Lung (tissue), 12 donors: ENCODE measurements around the gene ACTA1. TPM values are rescaled to one million over a fixed set of nuclear protein-coding genes. Genes with fewer than 3 reads are reported as not detected.

Experiments used
- ATAC-seq: fragments of 200-7000 bp; cut with Tn5 transposase; one replicate; pipeline ENCODE4 v1.9.1; 2020; ENCODE audit warnings: moderate number of reproducible peaks; ENCODE audit not compliant: insufficient read depth, low FRiP score
- DNase-seq, 3 donors: peaks; one replicate each; pipeline ENCODE4 v3.0.0-alpha.2; 2013 to 2017
- H3K27ac ChIP-seq, 2 donors: one replicate each; pipeline ENCODE4 v1.5.1; 2013; ENCODE audit warnings: mild to moderate bottlenecking in 2 of 2, moderate library complexity in 2 of 2, control low read depth in 1 of 2, inconsistent platforms in 1 of 2, low read depth in 1 of 2, low read length in 1 of 2
- H3K27me3 ChIP-seq, 3 donors: one replicate each; pipeline ENCODE4 v1.5.1; 2013; ENCODE audit warnings: low read length in 2 of 3; ENCODE audit not compliant: control insufficient read depth in 3 of 3, insufficient read depth in 3 of 3
- H3K36me3 ChIP-seq, 4 donors: one replicate each; pipeline ENCODE4 v1.5.1; 2013; ENCODE audit warnings: low read length in 4 of 4, mild to moderate bottlenecking in 1 of 4, moderate library complexity in 1 of 4; ENCODE audit not compliant: control insufficient read depth in 4 of 4, insufficient read depth in 4 of 4
- H3K4me1 ChIP-seq, 5 donors: one replicate each; pipeline ENCODE4 v1.5.1; 2013; ENCODE audit warnings: low read length in 5 of 5, mild to moderate bottlenecking in 2 of 5, moderate library complexity in 1 of 5; ENCODE audit not compliant: control insufficient read depth in 5 of 5, insufficient read depth in 5 of 5
- H3K4me3 ChIP-seq: one replicate; pipeline ENCODE4 v1.5.1; 2013; ENCODE audit warnings: mild to moderate bottlenecking, control low read depth, moderate library complexity
- H3K9ac ChIP-seq, 2 donors: one replicate each; pipeline ENCODE4 v1.5.1; 2013; ENCODE audit warnings: low read length in 2 of 2, control low read depth in 1 of 2; ENCODE audit not compliant: insufficient read depth in 1 of 2
- H3K9me3 ChIP-seq, 4 donors: one replicate each; pipeline ENCODE4 v1.5.1; 2013; ENCODE audit warnings: low read length in 3 of 4, mild to moderate bottlenecking in 1 of 4, moderate library complexity in 1 of 4; ENCODE audit not compliant: control insufficient read depth in 4 of 4, insufficient read depth in 3 of 4
- CTCF ChIP-seq: IDR thresholded peaks from 2 replicates; pipeline ENCODE4 v1.5.1; 2012; ENCODE audit warnings: mild to moderate bottlenecking; ENCODE audit errors: control extremely low read depth, extremely low read depth
- WGBS, 2 donors: extraction: QIAGEN DNeasy Blood & Tissue Kit; methylation state at CpG; one replicate each; pipeline ENCODE4 v1.1.7; 2013; 5-methylcytosine and 5-hydroxymethylcytosine counted together
- polyA plus RNA-seq, 2 donors: library from polyadenylated mRNA; stranded (reverse); fragments of 200-250 nt; gene quantifications; one replicate each; pipeline ENCODE4 v1.2.1, GENCODE V29; 2013
- total RNA-seq, 2 donors: library from RNA; depleted of rRNA in 1 of 2; stranded (reverse); fragments of >200 nt in 1 of 2; gene quantifications; one replicate each; pipeline ENCODE4 v1.2.1, GENCODE V29; 2014 to 2021
- donor health status: control.
- donor health status: control.
- donor health status: Bipolar disorder and iron deficiency.
- donor health status: healthy.
- donor health status: DM: yes; HTN: yes; CAD: no.

Gene ACTA1
- total and polyA plus RNA-seq, 4 donors = 0.33 to 1.4 (median 0.77) TPM

DNA sequence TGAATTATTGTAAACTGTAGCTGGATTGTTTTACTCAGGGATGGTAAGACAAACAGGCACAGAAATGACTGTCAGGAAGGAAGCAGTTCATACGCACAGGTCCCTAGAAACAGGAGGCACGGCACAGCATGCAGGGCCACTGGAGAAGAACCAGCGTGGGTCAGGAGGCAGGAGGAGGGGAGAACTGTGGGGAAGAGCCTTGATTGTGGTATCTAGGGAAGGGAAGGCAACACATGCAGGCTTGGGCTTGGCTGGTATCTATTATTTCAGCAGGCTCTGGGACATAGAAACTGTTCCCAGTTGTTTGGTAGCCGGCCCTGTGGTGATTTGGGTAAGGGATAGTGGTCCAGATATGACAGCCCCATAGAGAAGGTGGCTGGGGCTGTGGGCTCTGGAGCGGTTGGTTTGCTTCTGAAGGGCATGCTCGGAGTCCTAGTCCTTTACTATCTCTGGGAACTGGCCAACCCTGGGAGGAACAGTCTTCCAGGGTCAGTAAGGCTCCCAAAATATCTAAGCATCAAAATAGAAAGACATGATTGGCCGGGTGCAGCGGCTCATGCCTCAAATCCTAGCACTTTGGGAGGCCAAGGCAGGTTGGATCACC, 47.9 kb downstream of the ACTA1 start:
- 68% methylated on average over 8 of the region's 8 CpGs for WGBS, 2 donors
- H3K9ac ChIP-seq = no peak overlapping the region

GRCh38 chr1:229384822-229385221, 49.1 kb downstream of the ACTA1 start:
- peaks cover 0 to 5% (median 4%) of the 10 kb centered on the region in 3 donors for H3K27me3 ChIP-seq
- TF ChIP-seq CTCF = no peak
- H3K9ac ChIP-seq = no peak overlapping the region
- peaks cover 0 to 2% (median 0%) of the 10 kb centered on the region in 5 donors for H3K4me1 ChIP-seq
- no peak overlapping the region for H3K4me3 ChIP-seq
- no peak for DNase-seq
- H3K9me3 ChIP-seq = no peaks in the 10 kb centered on the region
- H3K27ac ChIP-seq = no peak overlapping the region
- no peak for ATAC-seq
- H3K36me3 ChIP-seq = no peaks in the 10 kb centered on the region
- WGBS, 2 donors = 92 to 93% methylated on average over 7 of the region's 7 CpGs

More for the DNA sequence above, 47.9 kb downstream of the ACTA1 start:
- Histone ChIP-seq H3K36me3 (no peaks in the 10 kb centered on the region), H3K4me3 (no peak overlapping the region), H3K27ac (no peak overlapping the region), H3K27me3 (peaks cover 0 to 5% (median 0%) of the 10 kb centered on the region in 3 donors), H3K4me1 (peaks cover 0 to 2% (median 0%) of the 10 kb centered on the region in 5 donors), H3K9me3 (peaks cover 0 to 3% (median 0%) of the 10 kb centered on the region in 4 donors)
- TF ChIP-seq CTCF = no peak
- ATAC-seq (no peak), DNase-seq (no peak)

- no peak overlapping the region for H3K4me3 ChIP-seq
- no peak overlapping the region for H3K9ac ChIP-seq
- no peak overlapping the region for H3K27ac ChIP-seq
- peaks cover 0 to 5% (median 4%) of the 10 kb centered on the region in 3 donors for H3K27me3 ChIP-seq
- no peaks in the 10 kb centered on the region for H3K36me3 ChIP-seq
- DNase-seq (no peak), ATAC-seq (no peak)
- H3K4me1 ChIP-seq = peaks cover 0 to 2% (median 0%) of the 10 kb centered on the region in 5 donors
- no peak for TF ChIP-seq CTCF
- 92 to 93% methylated on average over 5 of the region's 5 CpGs for WGBS, 2 donors
- no peaks in the 10 kb centered on the region for H3K9me3 ChIP-seq
These were observed 49.9 kb downstream of the ACTA1 start for GRCh38 chr1:229383961-229384360.

DNA sequence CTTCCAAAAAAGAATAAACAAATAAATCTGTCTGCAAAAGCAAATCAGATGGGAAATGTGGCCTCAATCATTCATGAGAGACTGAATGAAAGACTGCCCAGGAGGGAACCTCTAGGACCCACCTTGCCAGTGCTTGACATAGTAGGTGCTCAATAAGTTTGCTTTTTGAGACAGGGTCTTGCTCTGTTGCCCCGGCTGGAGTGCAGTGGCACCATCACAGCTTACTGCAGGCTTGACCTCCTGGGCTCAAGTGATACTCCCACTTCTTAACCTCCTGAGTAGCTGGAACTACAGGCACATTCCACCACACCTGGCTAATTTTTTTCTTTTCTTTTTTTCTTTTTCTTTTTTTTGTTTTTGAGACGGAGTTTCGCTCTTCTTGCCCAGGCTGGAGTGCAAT, 50.7 kb downstream of the ACTA1 start:
- Histone ChIP-seq H3K27ac (no peak overlapping the region), H3K9me3 (no peaks in the 10 kb centered on the region), H3K9ac (no peak overlapping the region), H3K36me3 (no peaks in the 10 kb centered on the region), H3K27me3 (peaks cover 0 to 8% (median 4%) of the 10 kb centered on the region in 3 donors), H3K4me1 (peaks cover 0 to 2% (median 0%) of the 10 kb centered on the region in 5 donors), H3K4me3 (no peak overlapping the region)
- ATAC-seq (no peak), DNase-seq (no peak)
- TF ChIP-seq CTCF = no peak
- 94 to 98% methylated on average over 3 of the region's 3 CpGs for WGBS, 2 donors
